Measurements from ENCODE around the gene RNF213. TPM values are rescaled to one million over a fixed set of nuclear protein-coding genes. Genes with fewer than 3 reads are reported as not detected.

The RNF213 gene
- total and polyA plus RNA-seq, 12 donors: 51.1 to 182 (median 122) TPM

GRCh38 chr17:80222376-80223141 is 38.1 kb upstream of the RNF213 start:
- TF ChIP-seq CTCF (IDR thresholded peaks at IDR 0.05) (no peak), POLR2A (IDR thresholded peaks at IDR 0.05) (no peak)
- Histone ChIP-seq H3K9me3 (replicated peaks in 1 of 3) (no peaks in the 10 kb centered on the region), H3K27ac (no peak overlapping the region), H3K36me3 (replicated peaks in 1 of 2) (peaks cover 0 to 8% of the 10 kb centered on the region in 2 donors), H3K4me1 (replicated peaks in 1 of 2) (peaks cover 15 to 27% of the 10 kb centered on the region in 2 donors), H3K4me3 (no peak overlapping the region), H3K27me3 (no peaks in the 10 kb centered on the region)
- 87 to 94% (median 93%) methylated on average over 15 to 18 of the region's 18 CpGs for WGBS, 4 donors
- intact Hi-C loops (cut with DNase I): loop anchor here in 1 of 2 donors (5.0 kb wide), 1 partner anchor 75 kb away; the partner anchor contains the start of gene EIF4A3
- no peak for DNase-seq

- Histone ChIP-seq H3K36me3 (replicated peaks in 1 of 2) (peaks cover 0 to 15% of the 10 kb centered on the region in 2 donors), H3K27me3 (no peaks in the 10 kb centered on the region), H3K4me3 (no peak overlapping the region), H3K27ac (no peak overlapping the region), H3K9me3 (replicated peaks in 1 of 3) (no peaks in the 10 kb centered on the region), H3K4me1 (replicated peaks in 1 of 2) (peaks cover 15 to 21% of the 10 kb centered on the region in 2 donors)
- TF ChIP-seq POLR2A (IDR thresholded peaks at IDR 0.05): no peak
- DNase-seq: no peak
- intact Hi-C loops (cut with DNase I): loop anchor here in 1 of 2 donors (5.0 kb wide), 1 partner anchor 76 kb away; the partner anchor contains the start of gene EIF4A3
- 93 to 96% (median 95%) methylated on average over 14 to 18 of the region's 18 CpGs for WGBS, 4 donors
Observed at GRCh38 chr17:80223142-80223815, 37.4 kb upstream of the RNF213 start.

DNA sequence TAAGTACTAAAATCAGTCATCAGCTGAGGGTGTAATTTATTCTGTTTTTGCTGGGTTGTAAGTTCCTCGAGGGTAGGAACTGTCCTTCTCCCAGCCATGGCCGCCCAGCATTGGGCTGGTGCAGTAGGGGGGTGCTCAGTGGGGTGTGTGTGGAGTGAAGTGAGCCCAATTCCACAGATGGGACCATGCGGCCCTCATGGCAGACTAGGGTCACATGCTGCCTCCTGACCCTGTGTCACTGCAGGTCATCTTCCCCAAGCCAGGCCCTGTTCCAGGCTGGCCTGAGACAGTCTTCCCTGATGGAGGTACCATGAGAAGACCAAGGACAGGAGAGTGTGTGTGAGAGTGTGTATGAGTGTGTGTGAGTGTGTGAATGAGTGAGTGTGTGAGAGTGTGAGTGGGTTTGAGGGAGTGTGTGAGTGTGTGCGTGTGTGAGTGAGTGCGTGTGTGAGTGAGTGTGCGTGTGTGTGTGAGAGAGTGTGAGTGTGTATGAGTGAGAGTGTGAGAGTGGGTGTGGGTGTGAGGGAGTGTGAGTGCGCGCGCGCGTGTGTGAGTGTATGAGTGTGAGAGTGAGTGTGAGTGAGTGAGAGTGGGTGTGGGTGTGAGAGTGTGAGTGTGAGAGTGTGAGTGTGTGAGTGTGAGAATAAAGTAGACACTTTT is 36.7 kb upstream of the RNF213 start:
- H3K9me3 ChIP-seq (replicated peaks in 1 of 3): no peaks in the 10 kb centered on the region
- DNase-seq: no peak
- 81 to 93% (median 91%) methylated on average over 11 of the region's 11 CpGs for WGBS, 4 donors
- intact Hi-C loops (cut with DNase I): loop anchor here in 1 of 2 donors (5.0 kb wide), 1 partner anchor 77 kb away; the partner anchor contains the start of gene EIF4A3
- H3K27ac ChIP-seq: no peak overlapping the region
- peaks cover 14% of the 10 kb centered on the region in 2 donors for H3K4me1 ChIP-seq (replicated peaks in 1 of 2)
- H3K27me3 ChIP-seq: no peaks in the 10 kb centered on the region
- TF ChIP-seq POLR2A (IDR thresholded peaks at IDR 0.05): no peak
- no peak for TF ChIP-seq CTCF (IDR thresholded peaks at IDR 0.05)
- peaks cover 0 to 22% of the 10 kb centered on the region in 2 donors for H3K36me3 ChIP-seq (replicated peaks in 1 of 2)
- H3K4me3 ChIP-seq: no peak overlapping the region

GRCh38 chr17:80224683-80225082 is 36.0 kb upstream of the RNF213 start:
- no peak for DNase-seq
- Histone ChIP-seq H3K36me3 (replicated peaks in 1 of 2) (peaks cover 0 to 25% of the 10 kb centered on the region in 2 donors), H3K27ac (no peak overlapping the region), H3K4me3 (no peak overlapping the region), H3K9me3 (replicated peaks in 1 of 3) (no peaks in the 10 kb centered on the region), H3K4me1 (replicated peaks in 1 of 2) (peaks cover 9 to 10% of the 10 kb centered on the region in 2 donors), H3K27me3 (no peaks in the 10 kb centered on the region)
- intact Hi-C loops (cut with DNase I): loop anchor here in 1 of 2 donors (5.0 kb wide), 1 partner anchor 77 kb away; the partner anchor contains the start of gene EIF4A3
- 77 to 85% (median 85%) methylated on average over 5 to 6 of the region's 6 CpGs for WGBS, 4 donors
- TF ChIP-seq CTCF (IDR thresholded peaks at IDR 0.05): no peak
- no peak for TF ChIP-seq POLR2A (IDR thresholded peaks at IDR 0.05)

All from adrenal gland (tissue), 12 donors.